ENCODE measurements around the gene ENAH.
"Not testable (repeated sequence)": the region's sequence is repeated elsewhere in the genome, so short reads cannot be mapped to it uniquely, and the experiment has no call there.

ENAH gene

GRCh38 chr1:225476538-225476988 is 176.4 kb downstream of the ENAH start:
- Mint-ChIP-seq H3K27ac (peak overlapping the region in 1 of 3 experiments; percentile 27), H3K4me3 (no peak overlapping the region), H3K4me1 (peaks cover 22% of the 10 kb centered on the region), H3K9me3 (no peaks in the 10 kb centered on the region), H3K36me3 (ENCODE audit: low read depth) (no peaks in the 10 kb centered on the region), H3K27me3 (ENCODE audit: low read depth) (peaks cover 24% of the 10 kb centered on the region)
- TF ChIP-seq, protein P1, sequence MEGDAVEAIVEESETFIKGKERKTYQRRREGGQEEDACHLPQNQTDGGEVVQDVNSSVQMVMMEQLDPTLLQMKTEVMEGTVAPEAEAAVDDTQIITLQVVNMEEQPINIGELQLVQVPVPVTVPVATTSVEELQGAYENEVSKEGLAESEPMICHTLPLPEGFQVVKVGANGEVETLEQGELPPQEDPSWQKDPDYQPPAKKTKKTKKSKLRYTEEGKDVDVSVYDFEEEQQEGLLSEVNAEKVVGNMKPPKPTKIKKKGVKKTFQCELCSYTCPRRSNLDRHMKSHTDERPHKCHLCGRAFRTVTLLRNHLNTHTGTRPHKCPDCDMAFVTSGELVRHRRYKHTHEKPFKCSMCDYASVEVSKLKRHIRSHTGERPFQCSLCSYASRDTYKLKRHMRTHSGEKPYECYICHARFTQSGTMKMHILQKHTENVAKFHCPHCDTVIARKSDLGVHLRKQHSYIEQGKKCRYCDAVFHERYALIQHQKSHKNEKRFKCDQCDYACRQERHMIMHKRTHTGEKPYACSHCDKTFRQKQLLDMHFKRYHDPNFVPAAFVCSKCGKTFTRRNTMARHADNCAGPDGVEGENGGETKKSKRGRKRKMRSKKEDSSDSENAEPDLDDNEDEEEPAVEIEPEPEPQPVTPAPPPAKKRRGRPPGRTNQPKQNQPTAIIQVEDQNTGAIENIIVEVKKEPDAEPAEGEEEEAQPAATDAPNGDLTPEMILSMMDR (IDR thresholded peaks at IDR 0.05; ENCODE audit: unreplicated experiment in 3 of 3): no peak

GRCh38 chr1:225476100-225476511 is 176.8 kb downstream of the ENAH start:
- H3K36me3 Mint-ChIP-seq (ENCODE audit: low read depth): no peaks in the 10 kb centered on the region
- H3K9me3 Mint-ChIP-seq: no peaks in the 10 kb centered on the region
- H3K27ac Mint-ChIP-seq: peak overlapping the region in 1 of 3 experiments; percentile 27
- no peak overlapping the region for H3K4me3 Mint-ChIP-seq
- peaks cover 23% of the 10 kb centered on the region for H3K4me1 Mint-ChIP-seq
- TF ChIP-seq, protein P1 (IDR thresholded peaks at IDR 0.05; ENCODE audit: unreplicated experiment in 3 of 3): no peak
- peaks cover 25% of the 10 kb centered on the region for H3K27me3 Mint-ChIP-seq (ENCODE audit: low read depth)

- H3K36me3 Mint-ChIP-seq (ENCODE audit: low read depth): no peaks in the 10 kb centered on the region
- TF ChIP-seq, protein P1 (IDR thresholded peaks at IDR 0.05; ENCODE audit: unreplicated experiment in 3 of 3): peak; percentile 100
- no peaks in the 10 kb centered on the region for H3K9me3 Mint-ChIP-seq
- no peak overlapping the region for H3K4me3 Mint-ChIP-seq
- H3K27ac Mint-ChIP-seq: no peak overlapping the region
- peaks cover 31% of the 10 kb centered on the region for H3K27me3 Mint-ChIP-seq (ENCODE audit: low read depth)
- peaks cover 32% of the 10 kb centered on the region for H3K4me1 Mint-ChIP-seq
Observed at GRCh38 chr1:225474986-225475820, 177.7 kb downstream of the ENAH start.

DNA sequence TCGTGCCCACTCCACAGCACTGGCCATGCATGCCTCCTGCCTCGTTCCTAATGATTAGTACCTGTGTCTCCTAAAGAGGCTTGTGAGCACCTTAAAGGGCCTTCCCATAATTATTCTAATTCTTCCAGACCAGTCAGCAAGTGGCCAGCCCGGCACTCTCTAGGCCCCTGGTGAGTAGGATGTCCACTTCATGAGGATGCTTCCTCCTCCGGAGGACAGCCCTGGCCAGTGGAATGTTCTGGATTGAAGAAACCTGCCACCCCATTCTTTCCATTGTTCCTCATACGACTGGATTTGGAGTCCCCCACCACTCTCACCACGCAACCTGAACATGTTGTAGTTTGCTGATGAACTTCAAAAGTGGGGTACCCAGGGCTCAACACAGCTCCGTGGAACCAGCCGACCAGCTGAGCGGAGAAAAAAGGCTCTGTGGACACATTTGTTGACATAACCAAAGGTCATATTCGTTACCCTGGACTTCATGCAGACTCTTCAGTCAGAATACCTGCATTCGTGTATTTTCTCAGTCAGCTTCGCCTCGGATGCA is 178.4 kb downstream of the ENAH start:
- Mint-ChIP-seq H3K36me3 (ENCODE audit: low read depth) (no peaks in the 10 kb centered on the region), H3K4me1 (peaks cover 32% of the 10 kb centered on the region), H3K9me3 (no peaks in the 10 kb centered on the region), H3K4me3 (no peak overlapping the region), H3K27ac (no peak overlapping the region), H3K27me3 (ENCODE audit: low read depth) (peaks cover 31% of the 10 kb centered on the region)
- TF ChIP-seq, protein P1 (IDR thresholded peaks at IDR 0.05; ENCODE audit: unreplicated experiment in 3 of 3): no peak

DNA sequence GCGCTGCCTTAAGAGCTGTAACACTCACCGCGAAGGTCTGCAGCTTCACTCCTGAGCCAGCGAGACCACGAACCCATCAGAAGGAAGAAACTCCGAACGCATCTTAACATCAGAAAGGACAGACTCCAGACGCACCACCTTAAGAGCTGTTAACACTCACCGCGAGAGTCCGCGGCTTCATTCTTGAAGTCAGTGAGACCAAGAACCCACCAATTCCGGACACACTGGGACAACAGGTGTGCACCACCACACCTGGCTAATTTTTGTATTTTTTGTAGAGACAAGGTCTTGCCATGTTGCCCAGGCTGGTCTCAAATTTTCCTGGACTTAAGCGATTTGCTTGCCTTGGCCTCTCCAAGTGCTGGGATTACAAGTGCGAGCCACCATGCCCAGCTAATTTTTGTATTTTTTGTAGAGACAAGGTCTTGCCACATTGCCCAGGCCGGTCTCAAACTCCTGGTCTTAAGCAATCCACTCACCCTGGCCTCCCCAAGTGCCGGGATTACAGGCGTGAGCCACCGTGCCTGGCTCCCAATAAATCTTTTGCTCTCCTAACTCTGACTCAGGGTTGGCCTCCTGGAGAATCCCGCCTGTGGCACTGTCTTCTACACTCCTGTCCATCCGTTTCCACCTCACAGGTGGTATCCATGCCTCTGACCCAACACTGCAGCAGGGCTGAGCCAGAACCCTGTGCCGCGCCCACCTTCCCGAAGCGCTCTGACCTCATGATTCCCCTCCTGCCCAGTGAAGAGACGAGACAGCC is 179.1 kb downstream of the ENAH start:
- H3K4me3 Mint-ChIP-seq: peak overlapping the region in 1 of 3 experiments; percentile 16
- not testable (repeated sequence) for H3K9me3 Mint-ChIP-seq; H3K36me3 Mint-ChIP-seq (ENCODE audit: low read depth)
- peak overlapping the region; percentile 22 to 47 (median 32) for H3K27ac Mint-ChIP-seq
- H3K27me3 Mint-ChIP-seq (ENCODE audit: low read depth): peaks cover 31% of the 10 kb centered on the region
- peaks cover 39% of the 10 kb centered on the region for H3K4me1 Mint-ChIP-seq

DNA sequence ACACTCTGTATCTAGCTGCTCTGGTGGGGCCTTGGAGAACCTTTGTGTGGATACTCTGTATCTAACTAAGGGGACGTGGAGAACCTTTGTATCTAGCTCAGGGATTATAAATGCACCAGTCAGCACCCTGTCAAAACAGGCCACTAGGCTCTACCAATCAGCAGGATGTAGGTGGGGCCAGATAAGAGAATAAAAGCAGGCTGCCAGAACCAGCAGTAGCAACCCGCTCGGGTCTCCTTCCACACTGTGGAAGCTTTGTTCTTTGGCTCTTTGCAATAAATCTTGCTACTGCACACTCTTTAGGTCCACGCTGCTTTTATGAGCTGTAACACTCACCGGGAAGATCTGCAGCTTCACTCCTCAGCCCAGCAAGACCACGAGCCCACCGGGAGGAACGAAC is 179.7 kb downstream of the ENAH start:
- H3K27me3 Mint-ChIP-seq (ENCODE audit: low read depth): peaks cover 31% of the 10 kb centered on the region
- H3K4me3 Mint-ChIP-seq: peak overlapping the region in 1 of 3 experiments; percentile 16
- H3K9me3 Mint-ChIP-seq; H3K36me3 Mint-ChIP-seq (ENCODE audit: low read depth): not testable (repeated sequence)
- H3K27ac Mint-ChIP-seq: peak overlapping the region; percentile 22 to 47 (median 32)
- peaks cover 43% of the 10 kb centered on the region for H3K4me1 Mint-ChIP-seq
